Activated T-cell treated with anti-CD3 and anti-CD28 coated beads, Interleukin-2, amount 50 U/mL, for 72 hours (primary cell): ENCODE results near the gene BLNK. TPM values are rescaled to one million over a fixed set of nuclear protein-coding genes. Genes with fewer than 3 reads are reported as not detected.
A peak's percentile ranks its signal among the peaks of the same experiment; 100 is the strongest.
"Not testable (repeated sequence)": the region's sequence is repeated elsewhere in the genome, so short reads cannot be mapped to it uniquely, and the experiment has no call there.

Experiments used
- ATAC-seq, 2 donors: fragments of 150-1000 bp; cut with Tn5 transposase; replicated peaks in 1 of 2; 2 replicates each; pipeline ENCODE4 v1.10.0; 2021; ENCODE audit warnings: moderate library complexity in 2 of 2, mild to moderate bottlenecking in 1 of 2
- DNase-seq, 2 donors: peaks; one replicate each; pipeline ENCODE4 v3.0.0; 2021 to 2022; ENCODE audit warnings: mixed read lengths in 1 of 2
- H3K27ac Mint-ChIP-seq: one replicate; pipeline ENCODE4 v1.8.0; 2022; ENCODE audit warnings: mild to moderate bottlenecking, moderate library complexity, mixed read lengths
- H3K27me3 Mint-ChIP-seq: one replicate; pipeline ENCODE4 v1.8.0; 2022; ENCODE audit warnings: low read depth, mixed read lengths
- H3K36me3 Mint-ChIP-seq, 2 donors: one replicate each; pipeline ENCODE4 v1.8.0; 2022; ENCODE audit warnings: mixed read lengths in 2 of 2, mild to moderate bottlenecking in 1 of 2; ENCODE audit not compliant: insufficient read depth in 2 of 2
- H3K4me1 Mint-ChIP-seq: one replicate; pipeline ENCODE4 v1.8.0; 2022; ENCODE audit warnings: low read depth, mixed read lengths
- H3K4me3 Mint-ChIP-seq, 2 donors: one replicate each; pipeline ENCODE4 v1.8.0; 2022; ENCODE audit warnings: mild to moderate bottlenecking in 2 of 2, mixed read lengths in 2 of 2, moderate library complexity in 2 of 2
- H3K9me3 Mint-ChIP-seq, 2 donors: one replicate each; pipeline ENCODE4 v1.8.0; 2022; ENCODE audit warnings: mixed read lengths in 2 of 2
- total RNA-seq, 2 donors: library from RNA; stranded (reverse); gene quantifications; one replicate each; pipeline ENCODE4 v1.2.3, GENCODE V29; 2022

The BLNK gene
- total RNA-seq = under 1 TPM in 1 of 2 donors, not detected in 1; 0.69 TPM

GRCh38 chr10:96271016-96271815 lies at the start of gene BLNK:
TSS of gene BLNK (minus strand) at chr10:96271569. CDS start at chr10:96271398, 171 bp downstream.
- ATAC-seq (no peak), DNase-seq (no peak)
- peaks cover 12% of the 10 kb centered on the region for H3K27me3 Mint-ChIP-seq
- no peak within 1 kb of the TSS for H3K27ac Mint-ChIP-seq
- no peak within 1 kb of the TSS for H3K4me3 Mint-ChIP-seq
- no peaks in the 10 kb centered on the region for H3K36me3 Mint-ChIP-seq
- no peaks in the 10 kb centered on the region for H3K9me3 Mint-ChIP-seq
- H3K4me1 Mint-ChIP-seq = peaks cover 7% of the 10 kb centered on the region

GRCh38 chr10:96319754-96320474 lies 48.5 kb upstream of the BLNK start:
- Mint-ChIP-seq H3K27me3 (peaks cover 9% of the 10 kb centered on the region), H3K27ac (no peak overlapping the region), H3K9me3 (no peaks in the 10 kb centered on the region), H3K4me1 (no peaks in the 10 kb centered on the region), H3K36me3 (no peaks in the 10 kb centered on the region), H3K4me3 (no peak overlapping the region)
- ATAC-seq (peak; percentile 37 to 69), DNase-seq (no peak)

GRCh38 chr10:96317067-96317833 lies 45.9 kb upstream of the BLNK start:
- Mint-ChIP-seq H3K27ac (no peak overlapping the region), H3K27me3 (no peaks in the 10 kb centered on the region), H3K4me3 (no peak overlapping the region), H3K9me3 (no peaks in the 10 kb centered on the region), H3K4me1 (no peaks in the 10 kb centered on the region), H3K36me3 (no peaks in the 10 kb centered on the region)
- DNase-seq = no peak
- ATAC-seq = no peak

GRCh38 chr10:96313344-96313743 lies 42.0 kb upstream of the BLNK start:
- Mint-ChIP-seq H3K27ac (no peak overlapping the region), H3K4me1 (no peaks in the 10 kb centered on the region), H3K36me3 (no peaks in the 10 kb centered on the region), H3K27me3 (no peaks in the 10 kb centered on the region), H3K9me3 (no peaks in the 10 kb centered on the region), H3K4me3 (no peak overlapping the region)
- ATAC-seq (no peak), DNase-seq (no peak)

- ATAC-seq (no peak), DNase-seq (no peak)
- H3K36me3 Mint-ChIP-seq = no peaks in the 10 kb centered on the region
- no peak overlapping the region for H3K4me3 Mint-ChIP-seq
- peaks cover 9% of the 10 kb centered on the region for H3K4me1 Mint-ChIP-seq
- H3K27me3 Mint-ChIP-seq = peaks cover 4% of the 10 kb centered on the region
- no peaks in the 10 kb centered on the region for H3K9me3 Mint-ChIP-seq
- no peak overlapping the region for H3K27ac Mint-ChIP-seq
These were observed 39.9 kb upstream of the BLNK start for GRCh38 chr10:96311180-96311715.

GRCh38 chr10:96310321-96310669 lies 38.9 kb upstream of the BLNK start:
- no peak overlapping the region for H3K4me3 Mint-ChIP-seq
- ATAC-seq (no peak), DNase-seq (no peak)
- H3K27ac Mint-ChIP-seq = no peak overlapping the region
- H3K4me1 Mint-ChIP-seq = peaks cover 13% of the 10 kb centered on the region
- no peaks in the 10 kb centered on the region for H3K36me3 Mint-ChIP-seq
- H3K9me3 Mint-ChIP-seq = no peaks in the 10 kb centered on the region
- H3K27me3 Mint-ChIP-seq = peaks cover 4% of the 10 kb centered on the region

GRCh38 chr10:96309628-96310320 lies 38.4 kb upstream of the BLNK start:
- no peaks in the 10 kb centered on the region for H3K36me3 Mint-ChIP-seq
- H3K4me3 Mint-ChIP-seq = no peak overlapping the region
- H3K27me3 Mint-ChIP-seq = peaks cover 4% of the 10 kb centered on the region
- peaks cover 18% of the 10 kb centered on the region for H3K4me1 Mint-ChIP-seq
- no peaks in the 10 kb centered on the region for H3K9me3 Mint-ChIP-seq
- no peak for ATAC-seq
- DNase-seq = no peak
- no peak overlapping the region for H3K27ac Mint-ChIP-seq

- DNase-seq, ATAC-seq, H3K27ac Mint-ChIP-seq, H3K27me3 Mint-ChIP-seq, H3K4me3 Mint-ChIP-seq, H3K36me3 Mint-ChIP-seq, H3K9me3 Mint-ChIP-seq: not testable (repeated sequence)
- peaks cover 26% of the 10 kb centered on the region for H3K4me1 Mint-ChIP-seq
These were observed 37.5 kb upstream of the BLNK start for GRCh38 chr10:96308854-96309253.

GRCh38 chr10:96306516-96306915 lies 35.1 kb upstream of the BLNK start:
- peak overlapping the region in 1 of 2 donors; percentile 26 for H3K4me3 Mint-ChIP-seq

GRCh38 chr10:96305019-96305418 lies 33.6 kb upstream of the BLNK start:
- Mint-ChIP-seq H3K27ac (no peak overlapping the region), H3K4me3 (no peak overlapping the region), H3K4me1 (peaks cover 27% of the 10 kb centered on the region), H3K27me3 (peaks cover 4% of the 10 kb centered on the region), H3K36me3 (no peaks in the 10 kb centered on the region), H3K9me3 (no peaks in the 10 kb centered on the region)
- peak in 1 of 2 donors; percentile 37 for DNase-seq
- peak; percentile 44 to 78 for ATAC-seq

More at GRCh38 chr10:96306516-96306915, 35.1 kb upstream of the BLNK start:
- DNase-seq (peak in 1 of 2 donors; percentile 3), ATAC-seq (no peak)
- Mint-ChIP-seq H3K27ac (no peak overlapping the region), H3K4me1 (peaks cover 26% of the 10 kb centered on the region), H3K36me3 (no peaks in the 10 kb centered on the region), H3K9me3 (no peaks in the 10 kb centered on the region), H3K27me3 (peaks cover 4% of the 10 kb centered on the region)

GRCh38 chr10:96304230-96304629 lies 32.9 kb upstream of the BLNK start, which contains the start of gene DNTT:
TSS of gene DNTT (plus strand) at chr10:96304434. CDS start at chr10:96304498, 64 bp downstream.
- Mint-ChIP-seq H3K27ac (no peak within 1 kb of the TSS), H3K36me3 (no peaks in the 10 kb centered on the region), H3K4me1 (peaks cover 35% of the 10 kb centered on the region), H3K27me3 (peaks cover 4% of the 10 kb centered on the region), H3K4me3 (peak within 1 kb of the TSS in 1 of 2 donors; percentile 27), H3K9me3 (no peaks in the 10 kb centered on the region)
- ATAC-seq = no peak
- no peak for DNase-seq

GRCh38 chr10:96301616-96302015 lies 30.2 kb upstream of the BLNK start:
- Mint-ChIP-seq H3K9me3 (no peaks in the 10 kb centered on the region), H3K4me1 (peaks cover 49% of the 10 kb centered on the region), H3K27me3 (no peaks in the 10 kb centered on the region), H3K4me3 (no peak overlapping the region), H3K36me3 (no peaks in the 10 kb centered on the region), H3K27ac (no peak overlapping the region)
- no peak for ATAC-seq
- DNase-seq = no peak
